Hematopoietic multipotent progenitor cell (in vitro differentiated cells): ENCODE data around the gene IL1RAP. TPM values are rescaled to one million over a fixed set of nuclear protein-coding genes. Genes with fewer than 3 reads are reported as not detected.

Source experiments
- DNase-seq, 3 donors: peaks; one replicate each; pipeline ENCODE4 v3.0.0-alpha.2; 2011 to 2015; ENCODE audit warnings: low read depth in 2 of 3, low spot score in 2 of 3
- total RNA-seq: library from RNA; depleted of rRNA; stranded (reverse); fragments of >200 nt; gene quantifications from one replicate; pipeline ENCODE4 v1.2.3, GENCODE V29; 2012

IL1RAP gene
- total RNA-seq, 1 donor: 10.5 TPM

DNA sequence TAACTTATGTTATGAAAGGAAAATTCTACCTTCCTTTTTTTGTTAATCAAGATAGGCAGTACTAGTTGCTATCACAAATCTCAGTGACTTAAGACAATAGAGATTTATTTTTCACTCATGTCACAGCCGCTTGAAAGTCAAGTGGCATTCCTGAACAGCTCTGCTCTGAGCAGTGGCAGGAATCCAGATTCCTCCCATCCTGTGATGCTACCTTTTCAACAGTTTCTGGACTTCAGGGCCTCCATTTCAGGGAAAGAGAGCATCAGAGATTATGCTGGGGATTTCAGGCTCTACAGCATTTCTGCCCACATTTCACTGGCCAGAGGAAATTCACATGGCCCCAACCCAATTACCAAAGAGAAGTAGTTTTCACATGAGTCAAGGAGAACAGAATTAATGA, 83.4 kb downstream of the IL1RAP start:
- DNase-seq: no peak

DNA sequence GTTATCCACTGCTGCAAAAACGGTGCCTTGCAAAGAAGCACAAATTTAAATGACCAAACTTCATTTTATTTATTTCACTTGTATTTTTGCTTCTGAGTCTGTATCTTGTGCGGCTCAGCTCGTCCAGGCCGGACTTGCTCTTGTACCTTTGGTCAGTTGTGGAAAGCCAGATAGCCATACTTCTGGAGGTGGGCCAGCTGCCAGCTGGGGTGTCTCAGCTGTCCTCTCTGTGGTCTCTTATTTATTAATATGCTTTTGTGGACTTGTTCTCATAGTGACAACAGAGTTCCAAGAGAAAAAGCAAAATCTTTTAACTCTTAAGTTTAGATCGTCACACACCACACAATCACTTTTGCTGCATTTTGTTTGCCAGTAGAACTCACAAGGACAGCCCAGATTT, 87.7 kb downstream of the IL1RAP start:
- DNase-seq: no peak

- no peak for DNase-seq
Measured at GRCh38 chr3:190605385-190605784, 91.5 kb downstream of the IL1RAP start.

GRCh38 chr3:190606596-190606995, 92.7 kb downstream of the IL1RAP start:
- DNase-seq: no peak

DNA sequence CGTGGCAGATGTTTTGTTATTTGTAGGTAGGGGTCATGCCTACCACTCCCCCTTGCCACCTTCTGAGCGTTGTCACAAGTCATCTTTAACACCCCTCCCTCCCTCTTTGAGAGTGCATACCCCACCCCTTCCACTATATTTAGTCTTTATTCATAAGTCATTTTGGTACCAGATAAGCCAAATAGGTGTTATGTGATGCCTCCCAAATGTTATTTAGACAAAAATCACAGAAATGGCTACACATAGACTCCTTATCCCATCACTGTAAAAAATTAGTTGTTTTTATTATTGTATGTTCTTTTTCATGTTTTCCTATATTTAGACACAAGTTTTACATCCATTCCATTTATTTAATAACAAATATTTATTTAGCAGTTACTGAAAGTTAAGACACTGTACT, 93.1 kb downstream of the IL1RAP start:
- DNase-seq: no peak

GRCh38 chr3:190608850-190609589, 95.1 kb downstream of the IL1RAP start:
- DNase-seq: no peak

GRCh38 chr3:190614226-190615059, 100.6 kb downstream of the IL1RAP start:
- no peak for DNase-seq

DNA sequence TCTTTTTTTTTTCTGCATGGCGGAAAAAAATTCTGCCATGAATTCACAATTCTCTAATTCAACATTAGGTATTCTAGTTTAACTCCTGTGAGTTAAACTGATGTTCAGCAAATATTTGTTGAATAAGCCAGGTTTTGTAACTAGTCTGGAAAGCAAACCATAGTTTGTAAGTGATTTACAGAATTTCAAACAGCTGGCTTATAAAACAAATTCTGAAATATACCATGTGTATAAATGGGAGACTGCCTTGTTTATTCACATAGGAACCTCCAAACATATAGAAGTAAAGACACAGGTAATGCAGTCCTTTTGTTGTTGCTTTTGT, 101.1 kb downstream of the IL1RAP start:
- DNase-seq: no peak

DNA sequence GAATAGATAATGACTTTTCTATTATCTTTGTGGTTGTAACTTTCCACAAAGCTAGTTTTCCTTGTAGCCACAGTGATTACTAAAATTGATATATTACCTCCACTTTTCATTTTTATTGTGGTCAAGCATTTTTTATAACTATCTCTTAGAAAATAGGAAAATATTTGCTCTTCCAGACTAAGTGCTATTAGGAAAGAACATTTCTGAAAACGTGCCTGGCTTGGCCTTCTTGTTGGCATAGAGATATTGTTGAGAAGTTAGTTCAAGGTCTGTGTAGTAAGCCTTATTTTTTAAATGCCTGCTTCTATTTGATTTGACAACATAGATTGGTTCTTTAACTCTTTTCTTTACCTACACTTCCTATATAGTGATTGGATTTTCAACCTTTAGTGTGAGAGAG, 101.7 kb downstream of the IL1RAP start:
- no peak for DNase-seq

GRCh38 chr3:190616637-190617036, 102.8 kb downstream of the IL1RAP start:
- no peak for DNase-seq

GRCh38 chr3:190617185-190617584, 103.3 kb downstream of the IL1RAP start:
- peak in 2 of 3 donors; percentile 94 to 98 for DNase-seq

DNA sequence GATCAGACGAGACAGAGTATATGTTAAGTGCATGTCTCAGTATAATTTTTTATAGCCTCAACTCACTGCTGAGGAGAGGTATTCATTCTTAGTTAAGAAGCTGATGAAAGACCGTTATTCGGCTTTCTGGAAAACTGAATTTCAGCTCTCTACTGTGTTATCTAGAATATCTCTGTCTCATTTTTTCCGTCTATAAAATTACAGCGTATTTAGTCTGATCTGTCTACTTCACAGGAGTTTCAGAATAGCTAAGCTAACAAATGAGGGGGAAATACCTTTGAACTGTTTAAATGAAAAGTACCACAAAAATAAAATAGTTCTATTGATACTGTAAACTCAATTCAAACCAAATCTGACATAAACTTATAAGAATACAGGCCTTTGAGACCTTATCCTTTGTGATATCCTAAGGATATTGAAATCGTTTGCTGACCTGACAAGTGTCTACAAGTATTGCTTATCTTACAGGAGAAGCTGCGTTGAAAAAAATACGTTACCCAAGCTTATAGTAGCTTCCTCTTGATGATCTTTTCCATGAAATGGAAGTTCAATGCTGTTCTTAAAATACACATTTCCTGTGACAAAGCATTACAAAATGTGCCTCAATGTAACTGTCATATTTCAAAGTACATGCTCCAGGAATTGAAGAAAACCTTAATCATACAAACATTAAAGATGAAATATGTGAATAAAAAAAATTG, 104.6 kb downstream of the IL1RAP start:
- peak in 1 of 3 donors; percentile 17 for DNase-seq

DNA sequence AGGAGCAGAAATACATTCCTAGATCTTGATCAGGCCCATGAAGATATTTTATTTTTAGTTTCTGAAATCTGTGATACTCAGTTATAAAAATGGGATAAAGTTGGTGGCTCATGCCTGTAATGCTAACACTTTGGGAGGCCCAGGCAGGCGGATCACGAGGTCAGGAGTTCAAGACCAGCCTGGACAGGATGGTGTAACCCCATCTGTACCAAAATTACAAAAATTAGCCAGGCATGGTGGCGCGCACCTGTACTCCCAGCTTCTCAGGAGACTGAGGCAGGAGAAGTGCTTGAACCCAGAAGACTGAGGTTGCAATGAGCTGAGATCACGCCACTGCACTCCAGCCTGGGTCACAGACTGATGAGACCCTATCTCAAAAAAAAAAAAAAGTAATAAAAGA, 105.5 kb downstream of the IL1RAP start:
- DNase-seq: no peak

- no peak for DNase-seq
Measured at GRCh38 chr3:190619761-190620160, 105.9 kb downstream of the IL1RAP start.

DNA sequence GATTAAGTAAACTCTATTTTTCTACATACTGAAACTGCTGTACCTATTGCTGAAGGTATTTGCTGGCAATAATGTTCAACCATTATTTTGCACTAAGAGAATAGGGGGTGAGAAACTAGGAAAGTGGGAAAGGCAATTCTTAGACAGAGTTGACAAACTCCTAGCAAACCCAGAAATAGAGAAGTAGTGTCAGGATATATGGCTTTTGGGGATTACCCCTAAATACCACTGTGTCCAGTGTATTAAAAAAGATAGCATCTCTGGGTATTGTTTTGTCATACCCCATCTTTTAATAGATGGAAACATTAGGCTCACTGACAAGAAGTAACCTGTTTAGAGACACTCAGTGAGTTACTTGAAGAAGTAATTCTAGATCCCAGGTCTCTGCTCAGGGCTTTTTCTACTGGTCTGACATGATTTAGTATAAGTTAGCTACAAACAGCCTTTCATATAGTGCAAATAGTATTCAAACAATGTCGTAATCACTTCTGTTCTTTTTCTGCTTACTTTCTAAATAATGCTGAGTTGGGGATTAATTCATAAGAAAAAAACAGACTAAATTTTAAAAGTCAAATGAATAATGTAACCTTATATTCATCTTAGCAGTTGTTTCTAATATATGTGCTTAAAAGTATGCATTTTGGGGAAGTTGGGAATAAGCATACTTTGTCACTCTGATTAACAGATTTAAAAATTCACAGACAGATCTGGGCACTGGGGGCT, 107.2 kb downstream of the IL1RAP start:
- no peak for DNase-seq

DNA sequence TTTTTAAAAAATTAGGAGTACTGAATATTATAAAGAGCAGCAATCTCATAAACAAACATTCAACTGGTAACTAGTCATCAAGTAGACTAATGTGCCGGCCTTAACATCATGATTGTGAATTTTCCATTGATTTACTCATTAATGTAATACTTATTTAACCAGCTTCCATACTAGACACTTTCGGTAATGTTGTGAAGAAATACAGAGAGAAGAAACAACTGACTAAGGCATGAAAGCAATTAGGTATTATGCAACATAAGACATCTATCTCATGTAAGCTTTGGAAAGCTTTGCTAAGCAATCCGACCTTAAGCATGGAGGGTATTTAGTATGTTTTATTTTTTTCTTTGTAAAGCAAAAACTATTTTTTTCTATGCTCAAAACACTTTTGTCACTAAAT, 108.0 kb downstream of the IL1RAP start:
- no peak for DNase-seq

DNA sequence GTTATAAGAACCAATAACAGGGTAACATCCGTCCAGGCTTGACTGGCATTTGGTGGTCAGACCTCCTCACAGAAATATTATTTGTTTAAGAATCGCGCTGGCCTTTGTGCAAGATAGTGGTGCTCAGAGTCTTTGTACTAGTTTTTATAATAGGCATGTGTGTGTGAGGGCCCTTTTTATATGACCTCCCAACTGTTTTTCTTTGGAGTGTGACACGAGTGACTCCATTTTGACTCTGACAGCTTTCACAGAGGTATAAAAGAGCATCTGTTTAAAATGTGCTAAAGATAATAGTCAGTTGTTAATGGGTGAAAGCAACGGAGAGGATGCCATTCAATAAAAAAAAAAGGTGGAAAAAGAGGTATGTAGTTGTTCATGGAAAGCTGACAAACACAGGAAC, 110.4 kb downstream of the IL1RAP start:
- no peak for DNase-seq

DNA sequence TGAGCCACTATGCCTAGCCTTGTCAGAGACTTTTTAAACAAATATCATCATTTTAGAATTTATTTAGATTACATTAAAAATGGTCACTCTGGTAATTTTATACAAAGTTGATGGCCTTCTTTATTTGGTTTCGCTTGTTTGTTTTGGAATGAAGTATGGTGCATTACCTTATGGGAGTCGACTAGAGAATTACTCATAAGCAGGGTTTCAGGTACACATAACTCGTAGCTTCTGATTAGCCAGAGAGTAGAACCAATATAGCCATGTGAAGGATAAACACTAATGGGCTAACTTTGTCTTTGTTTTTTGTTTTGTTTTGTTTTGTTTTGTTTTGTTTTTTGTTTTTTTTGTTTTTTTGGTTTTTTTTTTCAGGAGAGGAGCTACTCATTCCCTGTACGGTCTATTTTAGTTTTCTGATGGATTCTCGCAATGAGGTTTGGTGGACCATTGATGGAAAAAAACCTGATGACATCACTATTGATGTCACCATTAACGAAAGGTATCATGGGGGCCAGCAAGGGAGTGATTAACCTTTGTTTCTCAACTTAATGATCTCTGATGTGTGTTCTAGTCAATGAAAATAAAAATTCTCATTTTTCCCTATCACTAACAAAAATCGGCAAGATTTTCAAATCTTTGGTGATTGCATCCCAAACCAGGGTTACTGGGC, 113.2 kb downstream of the IL1RAP start:
- no peak for DNase-seq

DNA sequence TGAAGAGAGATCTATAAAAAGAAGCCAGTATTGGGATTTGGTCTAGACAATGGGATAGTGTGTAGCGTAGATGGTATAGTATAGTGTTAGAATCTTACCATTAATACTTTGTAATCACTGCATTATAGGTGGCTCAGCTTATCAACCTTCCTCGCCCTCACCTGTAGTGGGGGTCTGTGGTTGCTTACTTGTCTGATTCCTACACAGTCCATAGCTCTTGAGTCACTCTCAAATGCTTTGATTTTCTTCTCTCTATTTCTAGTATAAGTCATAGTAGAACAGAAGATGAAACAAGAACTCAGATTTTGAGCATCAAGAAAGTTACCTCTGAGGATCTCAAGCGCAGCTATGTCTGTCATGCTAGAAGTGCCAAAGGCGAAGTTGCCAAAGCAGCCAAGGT, 115.2 kb downstream of the IL1RAP start:
- DNase-seq: no peak

- DNase-seq: no peak
Measured at GRCh38 chr3:190631295-190631694, 117.4 kb downstream of the IL1RAP start.
